H1 (cell line): ENCODE results near the gene RIPOR3. TPM values are rescaled to one million over a fixed set of nuclear protein-coding genes. Genes with fewer than 3 reads are reported as not detected.

Experiments
- CTCF ChIA-PET: fragments of 300-600 bp; sonication (Branson Sonifier 250); formaldehyde crosslinking; loops from one replicate; lab custom pipeline; 2021; ENCODE audit not compliant: partially characterized antibody; lab: Charles Lee
- POLR2A ChIA-PET: fragments of 300-600 bp; sonication (Branson Sonifier 250); formaldehyde crosslinking; loops from one replicate; lab custom pipeline; 2021; ENCODE audit warnings: inconsistent platforms; ENCODE audit not compliant: partially characterized antibody; lab: Charles Lee
- DNase-seq, 2 experiments: peaks; one replicate each; pipeline versions ENCODE4 v3.0.0 to v3.0.0-alpha.2; 2010 to 2022; ENCODE audit warnings: low spot score in 2 of 2, low read depth in 1 of 2, mixed read lengths in 1 of 2
- FAIRE-seq: peaks from 2 replicates; lab custom pipeline; 2011; peaks lifted over from hg19 to GRCh38; lab: Jason Lieb, UNC
- H2AFZ ChIP-seq: 2 replicates; pipeline ENCODE4 v1.8.1; 2012; ENCODE audit warnings: low read length, inconsistent platforms
- H2AK5ac ChIP-seq: 2 replicates; pipeline ENCODE4 v1.6.1; 2013; ENCODE audit warnings: low read depth, low read length
- H2BK120ac ChIP-seq: replicated peaks from 2 replicates; pipeline ENCODE3; 2013; ENCODE audit warnings: low read depth, low read length, inconsistent platforms
- H2BK12ac ChIP-seq: 2 replicates; pipeline ENCODE4 v1.6.1; 2013; ENCODE audit warnings: low read depth, low read length
- H2BK15ac ChIP-seq: 2 replicates; pipeline ENCODE4 v1.6.1; 2013; ENCODE audit warnings: low read length
- H2BK20ac ChIP-seq: 2 replicates; pipeline ENCODE4 v1.6.1; 2013; ENCODE audit warnings: low read length
- H2BK5ac ChIP-seq: 2 replicates; pipeline ENCODE4 v1.6.1; 2013; ENCODE audit warnings: low read depth, low read length
- H3K14ac ChIP-seq: 2 replicates; pipeline ENCODE4 v1.6.1; 2013; ENCODE audit warnings: inconsistent platforms; ENCODE audit not compliant: insufficient read length
- H3K18ac ChIP-seq: 2 replicates; pipeline ENCODE4 v1.6.1; 2013; ENCODE audit warnings: low read length; ENCODE audit errors: extremely low read depth
- H3K23ac ChIP-seq: 2 replicates; pipeline ENCODE4 v1.6.1; 2013; ENCODE audit warnings: inconsistent platforms; ENCODE audit not compliant: insufficient read length
- H3K23me2 ChIP-seq: 2 replicates; pipeline ENCODE4 v1.6.1; 2013; ENCODE audit warnings: low read depth, low read length
- H3K27ac ChIP-seq: 2 replicates; pipeline ENCODE4 v1.6.1; 2011; ENCODE audit warnings: low read depth, low read length, inconsistent platforms
- H3K27me3 ChIP-seq, 4 experiments: replicated peaks in 1 of 4; 1 replicate in 1 of 4; 2 replicates in 3 of 4; pipeline versions ENCODE4 v1.6.1 to v1.8.1; 2011 to 2013; ENCODE audit warnings: low read length in 3 of 4, mild to moderate bottlenecking in 3 of 4, inconsistent platforms in 2 of 4, mixed read lengths in 2 of 4, moderate library complexity in 1 of 4; ENCODE audit not compliant: control insufficient read depth in 3 of 4, insufficient read depth in 3 of 4; ENCODE audit errors: extremely low read depth in 1 of 4
- H3K36me3 ChIP-seq, 4 experiments: 2 replicates each; pipeline versions ENCODE4 v1.6.1 to v1.8.1; 2011 to 2013; ENCODE audit warnings: mild to moderate bottlenecking in 4 of 4, low read length in 3 of 4, moderate library complexity in 2 of 4, control low read depth in 1 of 4, inconsistent platforms in 1 of 4; ENCODE audit not compliant: insufficient read depth in 4 of 4, control insufficient read depth in 2 of 4
- H3K4ac ChIP-seq: replicated peaks from 2 replicates; pipeline ENCODE3; 2013; ENCODE audit warnings: low read length, low read depth, mixed read lengths, inconsistent platforms; ENCODE audit not compliant: insufficient read length
- H3K4me1 ChIP-seq, 4 experiments: replicated peaks in 1 of 4; 1 replicate in 1 of 4; 2 replicates in 3 of 4; pipeline versions ENCODE4 v1.6.1 to v1.8.1; 2011 to 2013; ENCODE audit warnings: low read length in 3 of 4, inconsistent platforms in 2 of 4, mixed read lengths in 1 of 4; ENCODE audit not compliant: insufficient read depth in 4 of 4, control insufficient read depth in 3 of 4
- H3K4me2 ChIP-seq, 2 experiments: 2 replicates each; pipeline versions ENCODE4 v1.6.1 to v1.8.1; 2011 to 2013; ENCODE audit warnings: low read depth in 2 of 2, low read length in 2 of 2, control low read depth in 1 of 2, inconsistent platforms in 1 of 2, mild to moderate bottlenecking in 1 of 2; ENCODE audit not compliant: insufficient read depth in 1 of 2
- H3K4me3 ChIP-seq, 4 experiments: fragments of 200-600, 300-600 bp in 1 of 4; sonication (generic), shearing (Covaris generic), sonication (Bioruptor Twin) in 1 of 4; 2 replicates each; pipeline versions ENCODE4 v1.5.1 to v1.8.1; 2011 to 2016; ENCODE audit warnings: low read length in 4 of 4, low read depth in 3 of 4, control low read depth in 2 of 4, inconsistent platforms in 2 of 4, mild to moderate bottlenecking in 2 of 4, mixed read lengths in 1 of 4, moderate library complexity in 1 of 4; ENCODE audit not compliant: insufficient read depth in 2 of 4; ENCODE audit errors: extremely low read depth in 1 of 4
- H3K56ac ChIP-seq: replicated peaks from 2 replicates; pipeline ENCODE3; 2013; ENCODE audit warnings: low read depth, mild to moderate bottlenecking, mixed read lengths, low read length, inconsistent platforms; ENCODE audit not compliant: insufficient read length
- H3K79me1 ChIP-seq: 2 replicates; pipeline ENCODE4 v1.6.1; 2013; ENCODE audit warnings: low read depth, low read length, control low read depth
- H3K79me2 ChIP-seq, 2 experiments: 2 replicates each; pipeline versions ENCODE4 v1.6.1 to v1.8.1; 2012 to 2013; ENCODE audit warnings: low read length in 2 of 2, mild to moderate bottlenecking in 2 of 2, inconsistent platforms in 1 of 2; ENCODE audit not compliant: insufficient read depth in 2 of 2, control insufficient read depth in 1 of 2
- H3K9ac ChIP-seq, 4 experiments: replicated peaks in 1 of 4; 1 replicate in 1 of 4; 2 replicates in 3 of 4; pipeline versions ENCODE4 v1.6.1 to v1.8.1; 2011 to 2013; ENCODE audit warnings: low read depth in 3 of 4, low read length in 3 of 4, control low read depth in 2 of 4, mild to moderate bottlenecking in 2 of 4, moderate library complexity in 2 of 4, inconsistent platforms in 1 of 4; ENCODE audit errors: extremely low read depth in 1 of 4
- H3K9me3 ChIP-seq, 2 experiments: 2 replicates each; pipeline versions ENCODE4 v1.6.1 to v1.8.1; 2012 to 2013; ENCODE audit warnings: mild to moderate bottlenecking in 2 of 2, moderate library complexity in 2 of 2, control low read depth in 1 of 2, inconsistent platforms in 1 of 2, low read depth in 1 of 2, low read length in 1 of 2, mixed read lengths in 1 of 2; ENCODE audit not compliant: insufficient read depth in 2 of 2
- H4K20me1 ChIP-seq, 2 experiments: replicated peaks in 1 of 2; 2 replicates each; pipeline versions ENCODE3 to v1.8.1; 2011 to 2013; ENCODE audit warnings: inconsistent platforms in 2 of 2, low read length in 2 of 2, mild to moderate bottlenecking in 1 of 2; ENCODE audit not compliant: insufficient read depth in 2 of 2, control insufficient read depth in 1 of 2
- H4K5ac ChIP-seq: 2 replicates; pipeline ENCODE4 v1.6.1; 2013; ENCODE audit warnings: low read length, low read depth, mixed read lengths, inconsistent platforms; ENCODE audit not compliant: insufficient read length
- H4K8ac ChIP-seq: 2 replicates; pipeline ENCODE4 v1.8.0; 2013; ENCODE audit warnings: mild to moderate bottlenecking, moderate library complexity, low read length, inconsistent platforms; ENCODE audit not compliant: insufficient read depth; ENCODE audit errors: extremely low read depth
- H4K91ac ChIP-seq: replicated peaks from 2 replicates; pipeline ENCODE3; 2013; ENCODE audit warnings: low read length, mixed read lengths, inconsistent platforms; ENCODE audit not compliant: insufficient read length
- KDM1A ChIP-seq: fragments of 200-600, 300-600 bp; sonication (generic); IDR thresholded peaks from 2 replicates; pipeline ENCODE4 v1.7.1; 2016; ENCODE audit warnings: mild to moderate bottlenecking, low read length, borderline replicate concordance
- RNF2 ChIP-seq: fragments of 200-900, 300-1000 bp; sonication (generic); IDR thresholded peaks from 2 replicates; pipeline ENCODE4 v1.7.1; 2016; ENCODE audit warnings: borderline replicate concordance, low read depth, mild to moderate bottlenecking, antibody characterized with exemption, low read length; ENCODE audit not compliant: poor library complexity, severe bottlenecking; ENCODE audit errors: missing control alignments
- SP2 ChIP-seq: IDR thresholded peaks from 2 replicates; pipeline ENCODE4 v1.6.1; 2012; ENCODE audit warnings: mild to moderate bottlenecking, low read length, inconsistent platforms
- TCF12 ChIP-seq: IDR thresholded peaks from 2 replicates; pipeline ENCODE4 v1.6.1; 2011; ENCODE audit warnings: low read depth, mild to moderate bottlenecking, low read length
- WGBS, 2 experiments: shearing (Covaris generic) in 1 of 2; methylation state at CpG; one replicate each; pipeline versions ENCODE4 v1.1.6 to v1.1.7; 2013 to 2015; ENCODE audit warnings: low lambda C conversion rate in 2 of 2, mixed read lengths in 2 of 2, inconsistent platforms in 1 of 2, low coverage in 1 of 2, missing lambda C conversion rate in 1 of 2; ENCODE audit not compliant: insufficient replicate concordance in 2 of 2, insufficient coverage in 1 of 2, insufficient read length in 1 of 2; ENCODE audit errors: extremely low coverage in 1 of 2, missing lambda C conversion rate in 1 of 2; 5-methylcytosine and 5-hydroxymethylcytosine counted together
- polyA plus RNA-seq, 7 experiments: library from polyadenylated mRNA; depleted of rRNA in 3 of 7; stranded (reverse) in 5 of 7; unstranded in 2 of 7; fragments of >200 nt in 5 of 7; fragments of 200-250 nt in 2 of 7; gene quantifications; 1 replicate in 5 of 7; 2 replicates in 1 of 7; 4 replicates in 1 of 7; pipeline versions ENCODE4 v1.2.1 to v1.2.3, GENCODE V29; 2011 to 2013; ENCODE audit warnings: missing spikeins in 2 of 7, mixed read lengths in 2 of 7
- total RNA-seq: library from RNA; stranded (reverse); fragmentation: NEBNext Ultra II Directional; extraction: Animal tissue kit (Norgen Biotek cat#: 25700); gene quantifications from 2 replicates; pipeline ENCODE4 v1.2.1, GENCODE V29; 2021

RIPOR3 gene
- total and polyA plus RNA-seq, 2 of the 8 experiments (the other 6 are each of a cell fraction or from before 2014, with no cell fraction given) = 3.6 to 4.5 TPM

DNA sequence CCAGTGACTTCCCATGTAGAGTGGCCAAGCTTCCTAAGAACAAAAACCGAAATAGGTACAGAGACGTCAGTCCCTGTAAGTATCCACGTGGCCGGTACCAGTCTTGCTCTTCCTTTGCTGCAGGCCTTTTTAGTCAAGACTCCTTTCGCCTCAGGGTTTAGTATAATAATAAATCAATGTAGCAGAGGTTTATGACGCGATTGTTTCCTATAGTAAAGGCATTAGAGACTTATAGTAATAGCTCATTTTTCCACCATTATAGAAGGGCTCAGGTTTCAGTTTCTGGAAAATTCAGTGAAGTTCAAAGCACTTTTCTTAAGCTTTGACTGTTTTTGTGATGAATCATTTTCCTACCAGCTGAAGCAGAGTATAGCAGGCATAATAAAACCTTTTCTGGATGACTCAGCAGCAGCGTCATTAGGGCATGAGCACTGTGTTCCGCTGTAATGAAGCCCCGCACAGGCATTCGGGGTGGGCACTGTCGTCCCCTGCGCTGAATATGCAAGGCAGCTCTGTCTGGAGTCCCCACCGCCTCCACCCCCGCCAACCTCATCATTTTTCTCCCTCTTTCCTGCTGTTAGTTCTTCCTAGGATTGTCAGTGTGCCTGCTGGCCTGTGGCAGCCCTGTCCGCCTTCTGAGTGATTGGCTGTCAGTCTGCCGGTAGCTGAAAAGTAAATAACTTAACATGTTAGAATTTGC lies 129.8 kb downstream of the RIPOR3 start:
- H4K5ac ChIP-seq = no peak overlapping the region
- H2BK120ac ChIP-seq = no peak overlapping the region
- no peak overlapping the region for H2AK5ac ChIP-seq
- H3K56ac ChIP-seq = no peak overlapping the region
- H3K23me2 ChIP-seq = no peaks in the 10 kb centered on the region
- H2BK15ac ChIP-seq = no peak overlapping the region
- no peak overlapping the region for H3K4me2 ChIP-seq
- no peak for TF ChIP-seq KDM1A
- TF ChIP-seq RNF2 = no peak
- no peak for TF ChIP-seq TCF12
- TF ChIP-seq SP2 = no peak
- FAIRE-seq (no peak), DNase-seq (no peak)
- no peak overlapping the region for H2AFZ ChIP-seq
- H3K9ac ChIP-seq = no peak overlapping the region
- H3K9me3 ChIP-seq = no peaks in the 10 kb centered on the region
- no peak overlapping the region for H3K14ac ChIP-seq
- H2BK5ac ChIP-seq = no peak overlapping the region
- ChIA-PET CTCF (interaction anchor here (0.5 to 2.4 kb wide), 12 partner anchors 8 to 130 kb away, joined by 3 to 7 read pairs (median 3); no protein-coding TSS in a partner anchor), POLR2A (interaction anchor here (1.0 kb wide), 1 partner anchor 11 kb away, joined by 3 read pairs; no protein-coding TSS in a partner anchor)
- peaks cover 0 to 4% of the 10 kb centered on the region in 2 experiments; a peak in 1 of 4 replicates for H3K79me2 ChIP-seq
- H4K91ac ChIP-seq = no peak overlapping the region
- no peak overlapping the region for H3K4me3 ChIP-seq
- H3K4me1 ChIP-seq = no peaks in the 10 kb centered on the region
- H3K36me3 ChIP-seq = peaks cover 0 to 19% (median 7%) of the 10 kb centered on the region in 4 experiments; a peak in 4 of 8 replicates
- WGBS, 2 experiments = 91% methylated on average over 16 of the region's 17 CpGs; no CpG with 5 or more reads in 1 of the 2 experiments
- H4K20me1 ChIP-seq = peaks cover 0 to 5% of the 10 kb centered on the region in 2 experiments
- H3K18ac ChIP-seq = no peak overlapping the region
- H3K27me3 ChIP-seq = no peaks in the 10 kb centered on the region
- no peak overlapping the region for H3K23ac ChIP-seq
- H4K8ac ChIP-seq = no peak overlapping the region
- no peak overlapping the region for H3K4ac ChIP-seq
- H2BK20ac ChIP-seq = no peak overlapping the region
- no peak overlapping the region for H2BK12ac ChIP-seq
- H3K27ac ChIP-seq = no peak overlapping the region
- H3K79me1 ChIP-seq = peaks cover 2% of the 10 kb centered on the region; the same call in 1 of the 2 replicates
